HG02884 (cell line): ENCODE measurements around the gene AK2.
"Not testable (repeated sequence)": the region's sequence is repeated elsewhere in the genome, so short reads cannot be mapped to it uniquely, and the experiment has no call there.

ENCODE experiments used
- ATAC-seq: cut with Tn5 transposase; IDR thresholded peaks from one replicate; pipeline ENCODE4 v1.9.1; 2021; ENCODE audit warnings: mild to moderate bottlenecking, moderate library complexity; ENCODE audit not compliant: unreplicated experiment

The AK2 gene

GRCh38 chr1:32978854-32979253, 57.8 kb downstream of the AK2 start:
- ATAC-seq, result no peak

DNA sequence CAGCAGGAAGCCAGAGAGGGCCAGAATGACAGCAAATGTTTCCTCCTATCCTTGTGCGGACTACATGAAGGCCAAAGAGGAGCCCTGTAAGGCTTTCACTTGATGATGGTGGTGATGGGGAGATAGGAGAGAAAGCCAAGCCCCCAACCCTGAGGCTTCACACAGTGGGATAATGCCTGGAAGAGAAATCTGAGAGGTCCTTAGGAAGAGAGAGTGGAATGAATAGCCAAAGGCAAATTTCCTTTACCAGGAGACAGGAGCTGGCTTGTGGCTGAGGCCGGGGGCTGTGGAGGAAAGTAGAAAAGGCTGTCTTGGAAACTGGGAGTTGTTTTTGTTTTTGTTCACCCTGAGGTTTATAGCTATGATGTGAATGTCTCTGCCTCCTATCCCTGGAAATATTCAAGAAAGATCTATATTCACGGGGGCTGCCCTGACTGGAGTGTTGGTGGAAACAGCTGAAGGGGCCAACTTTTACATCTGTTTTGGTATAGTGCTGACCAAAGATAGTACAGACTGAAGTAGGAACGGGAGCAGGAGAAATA, 59.1 kb downstream of the AK2 start:
- ATAC-seq, result no peak

GRCh38 chr1:32975055-32975454, 61.6 kb downstream of the AK2 start:
- not testable (repeated sequence) for ATAC-seq

DNA sequence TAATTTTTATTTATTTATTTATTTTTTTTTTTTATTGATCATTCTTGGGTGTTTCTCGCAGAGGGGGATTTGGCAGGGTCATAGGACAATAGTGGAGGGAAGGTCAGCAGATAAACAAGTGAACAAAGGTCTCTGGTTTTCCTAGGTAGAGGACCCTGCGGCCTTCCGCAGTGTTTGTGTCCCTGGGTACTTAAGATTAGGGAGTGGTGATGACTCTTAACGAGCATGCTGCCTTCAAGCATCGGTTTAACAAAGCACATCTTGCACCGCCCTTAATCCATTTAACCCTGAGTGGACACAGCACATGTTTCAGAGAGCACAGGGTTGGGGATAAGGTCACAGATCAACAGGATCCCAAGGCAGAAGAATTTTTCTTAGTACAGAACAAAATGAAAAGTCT, 63.2 kb downstream of the AK2 start:
- ATAC-seq, result not testable (repeated sequence)

DNA sequence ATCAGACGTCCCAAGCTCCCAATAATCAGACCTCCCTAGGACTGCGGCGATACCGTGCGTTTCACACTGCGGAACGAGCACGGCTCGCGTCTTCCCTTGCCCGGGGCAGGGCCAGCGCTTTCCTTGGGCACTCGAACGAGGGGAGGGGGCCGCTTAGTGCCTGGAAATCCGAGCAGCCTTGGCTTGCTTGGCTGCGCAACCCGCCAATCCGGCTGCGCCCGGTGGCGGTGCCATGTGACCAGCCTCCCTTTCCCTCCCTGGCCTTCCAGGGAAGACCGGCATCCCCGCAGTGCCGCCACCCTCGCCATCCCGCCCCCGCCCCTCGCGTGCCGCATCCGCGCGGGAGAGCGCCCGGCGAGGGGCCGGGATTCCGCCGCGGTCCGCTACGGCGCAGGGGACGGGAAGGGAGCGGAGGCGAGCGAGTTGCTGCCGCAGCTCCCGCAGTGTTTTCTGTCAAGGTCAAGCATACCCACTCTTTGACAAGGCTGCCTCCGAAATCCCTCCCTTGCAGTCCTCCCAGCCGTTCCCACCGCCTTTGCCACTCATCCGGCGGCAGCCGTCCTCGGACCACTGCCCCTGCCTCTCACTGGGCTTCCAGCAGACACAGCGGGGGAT, 63.8 kb downstream of the AK2 start:
- no peak for ATAC-seq

GRCh38 chr1:32971576-32971975, 65.1 kb downstream of the AK2 start:
- no peak for ATAC-seq

GRCh38 chr1:32971156-32971555, 65.5 kb downstream of the AK2 start:
- no peak for ATAC-seq

DNA sequence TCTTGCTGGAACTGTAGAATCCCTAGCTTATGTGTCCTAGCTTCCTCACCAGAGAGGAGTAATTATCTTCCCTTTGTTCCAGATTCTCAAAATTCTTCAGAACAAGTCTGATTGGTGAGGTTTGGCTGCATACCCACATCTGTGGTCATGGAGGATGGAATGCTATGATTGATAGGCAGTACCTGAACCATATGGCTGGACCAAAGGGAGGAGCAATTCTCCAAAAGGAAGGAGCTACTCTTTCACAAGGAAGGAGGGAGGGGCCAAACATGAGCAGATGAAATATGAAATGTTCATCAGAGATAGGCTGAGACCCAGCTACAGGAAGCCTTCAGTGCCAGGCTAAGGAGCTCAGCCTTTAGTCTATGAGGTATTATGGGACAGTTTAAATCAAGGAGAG, 67.1 kb downstream of the AK2 start:
- ATAC-seq, result no peak

DNA sequence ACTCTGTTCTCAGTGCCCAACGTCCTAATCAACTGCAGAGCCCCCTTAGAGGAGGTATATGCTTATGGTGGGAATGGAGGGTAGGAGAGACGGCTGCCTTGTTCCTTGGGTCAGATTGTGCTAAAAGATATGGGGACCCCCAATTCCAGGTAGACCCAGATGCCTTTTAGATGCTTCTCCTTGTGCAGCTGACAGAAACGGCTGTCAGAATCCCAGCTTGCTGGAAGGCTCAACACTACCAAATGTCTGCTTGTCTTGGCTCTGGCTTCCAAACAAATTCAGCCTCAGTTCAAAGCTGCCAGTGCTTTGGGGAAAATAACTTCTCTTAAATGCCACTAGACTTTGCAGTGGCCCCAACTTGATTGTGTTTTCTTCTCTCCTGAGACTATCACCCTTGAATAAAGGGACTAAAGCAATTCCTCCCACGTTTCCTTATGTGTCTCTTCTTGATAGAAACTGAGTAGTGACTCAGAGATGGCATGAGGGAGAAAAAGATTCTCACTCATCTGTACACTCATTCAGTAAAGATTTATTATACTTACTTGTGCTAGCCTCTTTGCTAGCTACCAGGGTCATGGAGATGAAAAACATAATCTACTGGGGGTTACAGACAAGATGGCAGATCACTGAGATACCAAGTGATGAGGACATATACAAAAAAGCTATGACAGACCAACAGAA, 68.7 kb downstream of the AK2 start:
- no peak for ATAC-seq

GRCh38 chr1:32966900-32967299, 69.8 kb downstream of the AK2 start:
- ATAC-seq, result no peak

DNA sequence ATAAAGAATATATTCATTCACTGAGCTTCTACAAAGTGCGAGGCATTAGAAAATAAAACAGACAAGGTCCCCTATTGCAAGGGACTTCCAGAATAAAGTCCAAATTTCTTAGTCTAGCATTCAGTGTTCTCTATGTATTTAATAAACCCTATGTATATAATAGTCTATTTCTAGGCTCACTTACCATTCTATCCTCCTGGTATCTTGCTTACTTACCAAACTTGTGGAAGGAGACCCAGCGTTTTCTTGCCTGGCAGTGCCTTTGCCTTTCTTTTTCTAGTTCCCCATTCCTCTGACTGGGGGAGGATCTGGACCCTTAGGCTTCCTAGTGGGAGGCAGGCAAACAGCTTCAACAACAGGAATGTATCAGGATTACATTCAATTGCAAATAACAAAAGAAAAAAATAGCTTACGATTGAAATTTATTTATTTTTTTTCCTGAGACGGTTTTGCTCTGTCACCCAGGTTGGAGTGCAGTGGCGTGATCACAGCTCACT, 71.4 kb downstream of the AK2 start:
- no peak for ATAC-seq

- ATAC-seq, result peak; percentile 88
These were observed 72.0 kb downstream of the AK2 start, which contains the start of gene RNF19B for GRCh38 chr1:32964461-32965250. TSS of gene RNF19B (minus strand) at chr1:32964809. CDS start at chr1:32964685, 124 bp downstream.

- peak; percentile 13 for ATAC-seq
These were observed 72.8 kb downstream of the AK2 start for GRCh38 chr1:32963746-32964460.

GRCh38 chr1:32962248-32962896, 74.3 kb downstream of the AK2 start:
- no peak for ATAC-seq

DNA sequence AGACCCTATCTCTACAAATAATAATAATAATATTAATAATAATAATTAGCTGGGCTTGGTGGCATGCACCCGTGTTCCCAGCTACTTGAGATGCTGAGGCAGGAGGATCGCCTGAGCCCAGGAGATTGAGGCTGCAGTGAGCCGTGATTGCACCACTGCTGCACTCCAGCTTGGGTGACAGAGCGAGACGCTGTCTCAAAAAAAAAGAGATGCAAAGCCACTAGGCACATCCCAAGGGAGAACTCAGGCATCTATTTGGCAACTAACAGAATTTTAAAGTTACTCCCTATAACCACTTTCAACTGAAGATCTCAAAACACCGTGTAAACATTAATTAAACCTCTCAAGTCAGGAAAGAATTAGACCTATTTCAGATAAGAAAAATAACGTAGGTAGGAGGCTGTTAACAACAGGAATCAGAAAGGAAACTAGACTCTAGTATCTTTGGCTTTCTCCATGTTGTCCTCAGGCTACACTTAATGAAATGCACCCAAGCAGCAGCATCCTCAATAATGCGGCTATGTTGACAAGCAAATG, 75.8 kb downstream of the AK2 start:
- ATAC-seq, result no peak

DNA sequence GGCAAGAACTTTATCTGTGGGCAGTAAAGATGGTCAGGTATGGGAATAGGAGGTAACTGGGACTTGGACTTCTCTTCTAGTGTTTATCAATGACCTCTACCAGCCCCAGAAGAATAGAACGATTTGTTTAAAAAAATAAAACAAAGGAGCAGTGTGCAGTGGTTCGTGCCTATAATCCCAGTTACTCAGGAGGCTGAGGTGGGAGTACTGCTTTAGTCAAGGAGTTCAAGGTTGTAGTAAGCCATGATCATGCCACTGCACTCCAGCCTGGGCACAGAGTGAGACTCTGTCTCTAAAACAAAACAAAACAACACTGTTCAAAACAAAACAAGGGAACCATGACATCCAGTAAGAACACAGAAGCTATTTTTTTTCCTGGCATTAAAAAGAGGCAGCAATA, 76.3 kb downstream of the AK2 start:
- ATAC-seq, result no peak

DNA sequence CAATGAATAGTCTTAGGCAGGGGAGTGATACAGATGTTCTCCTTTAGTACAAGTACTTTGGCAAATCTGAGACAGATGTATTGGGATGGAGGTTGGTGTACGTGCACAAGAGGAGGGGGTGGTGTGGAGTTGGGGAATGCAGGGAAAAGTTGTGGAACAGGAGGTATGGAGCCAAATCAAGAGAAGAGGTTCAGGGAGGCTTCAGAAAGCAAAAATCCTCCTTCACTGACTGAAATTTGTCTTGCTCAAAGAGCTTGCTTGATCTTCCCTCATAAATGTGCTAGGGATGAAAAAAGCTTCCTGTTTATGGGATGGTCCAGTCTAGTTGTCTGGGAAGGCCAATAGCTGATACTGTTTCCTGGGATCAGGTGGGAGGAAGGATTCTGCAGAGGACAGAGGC, 77.9 kb downstream of the AK2 start:
- no peak for ATAC-seq
